ENCODE results near the gene TPBGL.

Gene TPBGL

GRCh38 chr11:75291741-75292140 lies 51.2 kb downstream of the TPBGL start:
- no peak for TF ChIP-seq CTCF (conservative IDR thresholded peaks at IDR 0.05)
- H3K27ac ChIP-seq: no peak overlapping the region

GRCh38 chr11:75292943-75293342 lies 52.4 kb downstream of the TPBGL start:
- TF ChIP-seq CTCF (conservative IDR thresholded peaks at IDR 0.05): no peak
- no peak overlapping the region for H3K27ac ChIP-seq
